ENCODE measurements around the gene MROH2A. TPM values are rescaled to one million over a fixed set of nuclear protein-coding genes. Genes with fewer than 3 reads are reported as not detected.

The MROH2A gene
- polyA plus RNA-seq, 6 donors from 2014 or later, result not detected

- H3K4me3 Mint-ChIP-seq, result no peak overlapping the region
- ATAC-seq (ENCODE audit: low read depth in 2 of 2) (no peak), DNase-seq (no peak)
- H3K36me3 Mint-ChIP-seq, result no peaks in the 10 kb centered on the region
- no peaks in the 10 kb centered on the region for H3K27me3 Mint-ChIP-seq
- no peaks in the 10 kb centered on the region for H3K9me3 Mint-ChIP-seq
- H3K4me1 Mint-ChIP-seq, result no peaks in the 10 kb centered on the region
- peak overlapping the region in 1 of 6 donors; percentile 16 for H3K27ac Mint-ChIP-seq
Observed at GRCh38 chr2:233844064-233844807, 66.1 kb downstream of the MROH2A start.

GRCh38 chr2:233844836-233845235 is 66.7 kb downstream of the MROH2A start:
- no peak for DNase-seq
- Mint-ChIP-seq H3K4me3 (peak overlapping the region in 1 of 8 donors; percentile 41), H3K9me3 (no peaks in the 10 kb centered on the region), H3K27ac (no peak overlapping the region), H3K27me3 (no peaks in the 10 kb centered on the region), H3K4me1 (no peaks in the 10 kb centered on the region), H3K36me3 (no peaks in the 10 kb centered on the region)
- no peak for ATAC-seq (ENCODE audit: low read depth in 2 of 2)

- H3K36me3 Mint-ChIP-seq, result no peaks in the 10 kb centered on the region
- no peaks in the 10 kb centered on the region for H3K4me1 Mint-ChIP-seq
- no peaks in the 10 kb centered on the region for H3K9me3 Mint-ChIP-seq
- H3K27ac Mint-ChIP-seq, result peak overlapping the region in 1 of 6 donors; percentile 49
- ATAC-seq (ENCODE audit: low read depth in 2 of 2) (no peak), DNase-seq (no peak)
- no peak overlapping the region for H3K4me3 Mint-ChIP-seq
- no peaks in the 10 kb centered on the region for H3K27me3 Mint-ChIP-seq
Observed at GRCh38 chr2:233845301-233846060, 67.4 kb downstream of the MROH2A start.

GRCh38 chr2:233846387-233847247 is 68.5 kb downstream of the MROH2A start:
- Mint-ChIP-seq H3K9me3 (no peaks in the 10 kb centered on the region), H3K36me3 (no peaks in the 10 kb centered on the region), H3K27ac (peak overlapping the region in 3 of 6 donors; percentile 47 to 61 (median 47)), H3K27me3 (no peaks in the 10 kb centered on the region), H3K4me3 (no peak overlapping the region), H3K4me1 (no peaks in the 10 kb centered on the region)
- DNase-seq (no peak), ATAC-seq (ENCODE audit: low read depth in 2 of 2) (no peak)

- Mint-ChIP-seq H3K27me3 (peaks cover 0 to 2% (median 0%) of the 10 kb centered on the region in 3 donors), H3K36me3 (no peaks in the 10 kb centered on the region), H3K27ac (no peak overlapping the region), H3K9me3 (no peaks in the 10 kb centered on the region), H3K4me1 (no peaks in the 10 kb centered on the region), H3K4me3 (no peak overlapping the region)
- DNase-seq (no peak), ATAC-seq (ENCODE audit: low read depth in 2 of 2) (no peak)
Observed at GRCh38 chr2:233847248-233847898, 69.2 kb downstream of the MROH2A start.

- no peaks in the 10 kb centered on the region for H3K36me3 Mint-ChIP-seq
- H3K4me3 Mint-ChIP-seq, result no peak overlapping the region
- DNase-seq (no peak), ATAC-seq (ENCODE audit: low read depth in 2 of 2) (no peak)
- H3K4me1 Mint-ChIP-seq, result peaks cover 0 to under 1% (median 0%) of the 10 kb centered on the region in 3 donors
- H3K9me3 Mint-ChIP-seq, result no peaks in the 10 kb centered on the region
- H3K27ac Mint-ChIP-seq, result peak overlapping the region in 1 of 6 donors; percentile 19
- peaks cover 0 to 7% (median 6%) of the 10 kb centered on the region in 3 donors for H3K27me3 Mint-ChIP-seq
Observed at GRCh38 chr2:233848276-233848675, 70.1 kb downstream of the MROH2A start.

GRCh38 chr2:233849607-233850271 is 71.6 kb downstream of the MROH2A start:
- ATAC-seq (ENCODE audit: low read depth in 2 of 2) (no peak), DNase-seq (no peak)
- Mint-ChIP-seq H3K9me3 (no peaks in the 10 kb centered on the region), H3K27me3 (peaks cover 0 to 12% (median 7%) of the 10 kb centered on the region in 3 donors), H3K4me1 (peaks cover 6 to 12% (median 7%) of the 10 kb centered on the region in 3 donors), H3K4me3 (no peak overlapping the region), H3K27ac (no peak overlapping the region), H3K36me3 (no peaks in the 10 kb centered on the region)

- no peak for ATAC-seq (ENCODE audit: low read depth in 2 of 2)
- Mint-ChIP-seq H3K4me3 (peak overlapping the region in 1 of 8 donors; percentile 43), H3K36me3 (no peaks in the 10 kb centered on the region), H3K27me3 (peaks cover 0 to 12% (median 7%) of the 10 kb centered on the region in 3 donors), H3K4me1 (peaks cover 8 to 17% (median 15%) of the 10 kb centered on the region in 3 donors), H3K27ac (no peak overlapping the region), H3K9me3 (no peaks in the 10 kb centered on the region)
- no peak for DNase-seq
Observed at GRCh38 chr2:233850745-233851144, 72.6 kb downstream of the MROH2A start.

GRCh38 chr2:233851169-233851568 is 73.0 kb downstream of the MROH2A start:
- Mint-ChIP-seq H3K9me3 (no peaks in the 10 kb centered on the region), H3K27ac (no peak overlapping the region), H3K27me3 (peaks cover 0 to 12% (median 7%) of the 10 kb centered on the region in 3 donors), H3K4me3 (peak overlapping the region in 1 of 8 donors; percentile 43), H3K36me3 (no peaks in the 10 kb centered on the region), H3K4me1 (peaks cover 8 to 20% (median 15%) of the 10 kb centered on the region in 3 donors)
- ATAC-seq (ENCODE audit: low read depth in 2 of 2) (no peak), DNase-seq (no peak)

GRCh38 chr2:233852056-233852455 is 73.9 kb downstream of the MROH2A start:
- Mint-ChIP-seq H3K4me1 (peaks cover 8 to 20% (median 15%) of the 10 kb centered on the region in 3 donors), H3K4me3 (peak overlapping the region in 1 of 8 donors; percentile 44), H3K36me3 (no peaks in the 10 kb centered on the region), H3K27me3 (peaks cover 0 to 12% (median 7%) of the 10 kb centered on the region in 3 donors), H3K27ac (no peak overlapping the region), H3K9me3 (no peaks in the 10 kb centered on the region)
- no peak for DNase-seq
- no peak for ATAC-seq (ENCODE audit: low read depth in 2 of 2)

GRCh38 chr2:233853353-233853752 is 75.2 kb downstream of the MROH2A start:
- peaks cover 8 to 20% (median 15%) of the 10 kb centered on the region in 3 donors for H3K4me1 Mint-ChIP-seq
- H3K27ac Mint-ChIP-seq, result no peak overlapping the region
- DNase-seq (no peak), ATAC-seq (ENCODE audit: low read depth in 2 of 2) (no peak)
- H3K9me3 Mint-ChIP-seq, result no peaks in the 10 kb centered on the region
- peaks cover 0 to 13% (median 11%) of the 10 kb centered on the region in 3 donors for H3K27me3 Mint-ChIP-seq
- H3K36me3 Mint-ChIP-seq, result no peaks in the 10 kb centered on the region
- H3K4me3 Mint-ChIP-seq, result peak overlapping the region; percentile 78 to 99 (median 94)

GRCh38 chr2:233853883-233854240 is 75.7 kb downstream of the MROH2A start:
- Mint-ChIP-seq H3K27me3 (peaks cover 0 to 18% (median 11%) of the 10 kb centered on the region in 3 donors), H3K36me3 (no peaks in the 10 kb centered on the region), H3K4me3 (peak overlapping the region; percentile 78 to 99 (median 94)), H3K27ac (no peak overlapping the region), H3K4me1 (peaks cover 8 to 20% (median 15%) of the 10 kb centered on the region in 3 donors), H3K9me3 (no peaks in the 10 kb centered on the region)
- ATAC-seq (ENCODE audit: low read depth in 2 of 2), result no peak
- no peak for DNase-seq

Measured in naive B cell (primary cell).